ENCODE measurements around the gene LYPD1. TPM values are rescaled to one million over a fixed set of nuclear protein-coding genes. Genes with fewer than 3 reads are reported as not detected.

The LYPD1 gene
- total RNA-seq, 1 donor from 2014 or later = 17.4 TPM

DNA sequence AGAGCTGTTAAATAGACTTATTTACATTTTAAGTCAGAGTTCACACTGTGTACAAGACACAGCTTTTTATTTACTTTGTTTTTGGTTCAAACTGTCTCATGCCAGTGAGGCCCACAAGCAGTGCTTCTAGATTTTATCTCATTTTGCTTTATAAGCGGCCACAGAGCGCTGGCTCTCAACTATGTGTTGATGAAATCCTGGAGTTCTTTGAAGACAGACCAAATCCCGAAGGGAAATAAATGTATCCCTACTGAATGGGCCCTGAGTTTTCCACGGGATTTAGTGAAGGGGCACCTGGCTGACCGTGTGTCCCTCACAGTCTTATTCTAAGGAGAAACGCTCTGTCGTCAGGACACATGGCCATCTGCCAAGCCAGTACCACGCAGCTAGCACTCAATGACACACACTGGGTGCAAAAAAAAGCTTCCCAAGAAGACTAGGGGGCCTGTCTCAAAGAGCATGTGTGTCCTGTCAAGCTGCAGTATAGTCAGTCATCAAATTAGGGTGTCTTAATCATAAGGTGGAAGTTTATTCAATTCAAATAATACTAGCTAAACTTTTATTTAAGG, 23.4 kb downstream of the LYPD1 start:
- H3K4me3 Mint-ChIP-seq = no peak overlapping the region
- TF ChIP-seq, protein P1, sequence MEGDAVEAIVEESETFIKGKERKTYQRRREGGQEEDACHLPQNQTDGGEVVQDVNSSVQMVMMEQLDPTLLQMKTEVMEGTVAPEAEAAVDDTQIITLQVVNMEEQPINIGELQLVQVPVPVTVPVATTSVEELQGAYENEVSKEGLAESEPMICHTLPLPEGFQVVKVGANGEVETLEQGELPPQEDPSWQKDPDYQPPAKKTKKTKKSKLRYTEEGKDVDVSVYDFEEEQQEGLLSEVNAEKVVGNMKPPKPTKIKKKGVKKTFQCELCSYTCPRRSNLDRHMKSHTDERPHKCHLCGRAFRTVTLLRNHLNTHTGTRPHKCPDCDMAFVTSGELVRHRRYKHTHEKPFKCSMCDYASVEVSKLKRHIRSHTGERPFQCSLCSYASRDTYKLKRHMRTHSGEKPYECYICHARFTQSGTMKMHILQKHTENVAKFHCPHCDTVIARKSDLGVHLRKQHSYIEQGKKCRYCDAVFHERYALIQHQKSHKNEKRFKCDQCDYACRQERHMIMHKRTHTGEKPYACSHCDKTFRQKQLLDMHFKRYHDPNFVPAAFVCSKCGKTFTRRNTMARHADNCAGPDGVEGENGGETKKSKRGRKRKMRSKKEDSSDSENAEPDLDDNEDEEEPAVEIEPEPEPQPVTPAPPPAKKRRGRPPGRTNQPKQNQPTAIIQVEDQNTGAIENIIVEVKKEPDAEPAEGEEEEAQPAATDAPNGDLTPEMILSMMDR (conservative IDR thresholded peaks at IDR 0.05) = no peak
- H3K27ac Mint-ChIP-seq (ENCODE audit: unreplicated experiment) = no peak overlapping the region
- no peaks in the 10 kb centered on the region for H3K27me3 Mint-ChIP-seq (ENCODE audit: low read depth)
- no peaks in the 10 kb centered on the region for H3K36me3 Mint-ChIP-seq (ENCODE audit: low read depth)
- peaks cover 34% of the 10 kb centered on the region for H3K4me1 Mint-ChIP-seq
- DNase-seq (ENCODE audit: low read depth, low spot score) = no peak
- H3K9me3 Mint-ChIP-seq = no peaks in the 10 kb centered on the region

DNA sequence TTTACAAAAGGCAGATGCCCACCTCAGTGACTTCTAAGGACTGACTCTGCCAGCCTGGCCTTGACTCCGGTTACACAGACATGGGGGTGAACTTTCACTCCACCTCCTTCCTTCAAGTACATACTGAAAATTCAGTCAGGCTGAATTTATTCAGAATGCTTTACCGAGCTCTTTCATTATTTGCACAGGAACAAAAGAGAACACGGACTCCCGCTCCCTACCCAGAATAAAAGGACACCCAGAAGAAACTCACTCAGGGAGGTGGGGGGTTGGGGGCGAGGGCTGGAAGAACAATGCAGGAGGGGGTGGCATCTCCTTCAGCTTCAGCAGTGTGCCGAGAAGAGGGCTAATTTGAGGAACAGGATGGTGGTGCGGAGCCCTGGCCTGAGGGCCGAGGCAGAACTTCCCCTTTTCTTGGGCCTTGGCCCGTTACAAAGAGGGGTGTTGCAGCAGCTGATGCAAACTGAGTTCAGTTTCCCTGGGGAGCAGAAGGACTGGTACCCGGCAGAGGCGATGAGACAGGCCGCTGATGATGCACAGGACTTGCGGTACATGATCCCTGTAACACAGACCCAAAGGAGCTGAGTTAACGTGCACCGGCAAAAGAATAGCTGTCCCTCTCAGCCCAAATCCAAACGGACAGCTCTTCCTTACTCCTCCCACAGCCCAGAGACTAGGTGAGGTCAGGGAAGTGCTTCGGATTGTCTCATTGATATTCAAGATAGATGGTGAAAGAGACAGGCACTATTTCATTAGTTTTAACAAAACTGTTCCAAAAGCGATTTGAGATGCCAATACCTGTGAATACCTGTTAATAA, 24.1 kb downstream of the LYPD1 start:
- Mint-ChIP-seq H3K36me3 (ENCODE audit: low read depth) (no peaks in the 10 kb centered on the region), H3K27me3 (ENCODE audit: low read depth) (no peaks in the 10 kb centered on the region), H3K4me1 (peaks cover 27% of the 10 kb centered on the region), H3K4me3 (no peak overlapping the region), H3K9me3 (no peaks in the 10 kb centered on the region), H3K27ac (ENCODE audit: unreplicated experiment) (peak overlapping the region; percentile 72)
- no peak for DNase-seq (ENCODE audit: low read depth, low spot score)
- TF ChIP-seq, protein P1 (conservative IDR thresholded peaks at IDR 0.05) = no peak

DNA sequence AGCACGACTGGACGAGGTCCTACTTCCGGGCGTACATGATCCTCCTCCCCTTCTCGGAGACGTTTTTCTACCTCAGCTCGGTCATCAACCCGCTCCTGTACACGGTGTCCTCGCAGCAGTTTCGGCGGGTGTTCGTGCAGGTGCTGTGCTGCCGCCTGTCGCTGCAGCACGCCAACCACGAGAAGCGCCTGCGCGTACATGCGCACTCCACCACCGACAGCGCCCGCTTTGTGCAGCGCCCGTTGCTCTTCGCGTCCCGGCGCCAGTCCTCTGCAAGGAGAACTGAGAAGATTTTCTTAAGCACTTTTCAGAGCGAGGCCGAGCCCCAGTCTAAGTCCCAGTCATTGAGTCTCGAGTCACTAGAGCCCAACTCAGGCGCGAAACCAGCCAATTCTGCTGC, 24.8 kb downstream of the LYPD1 start:
- Mint-ChIP-seq H3K4me3 (no peak overlapping the region), H3K27ac (ENCODE audit: unreplicated experiment) (no peak overlapping the region), H3K36me3 (ENCODE audit: low read depth) (no peaks in the 10 kb centered on the region), H3K9me3 (no peaks in the 10 kb centered on the region), H3K27me3 (ENCODE audit: low read depth) (no peaks in the 10 kb centered on the region), H3K4me1 (peaks cover 25% of the 10 kb centered on the region)
- TF ChIP-seq, protein P1 (conservative IDR thresholded peaks at IDR 0.05) = no peak
- DNase-seq (ENCODE audit: low read depth, low spot score) = no peak

DNA sequence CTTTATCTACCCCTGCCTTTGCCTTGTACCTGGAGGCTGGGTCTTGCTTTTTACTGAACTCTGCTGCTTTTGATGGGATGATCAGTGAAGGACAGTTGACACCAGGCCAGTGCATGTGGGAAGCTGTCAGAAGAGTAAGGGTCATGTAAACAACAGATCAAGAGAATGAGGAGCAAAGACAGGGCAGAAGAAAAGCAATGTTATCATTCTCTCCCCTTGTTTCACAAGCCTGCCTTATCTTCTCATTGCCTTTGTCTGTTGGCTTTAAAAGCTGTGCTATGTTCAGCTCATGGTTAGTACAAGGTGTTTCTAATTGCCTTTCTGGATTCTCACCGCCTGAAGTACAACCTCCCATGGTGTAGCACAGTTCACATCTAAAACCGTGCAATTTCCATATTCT, 27.6 kb downstream of the LYPD1 start:
- H3K36me3 Mint-ChIP-seq (ENCODE audit: low read depth) = no peaks in the 10 kb centered on the region
- peaks cover 35% of the 10 kb centered on the region for H3K4me1 Mint-ChIP-seq
- no peak overlapping the region for H3K4me3 Mint-ChIP-seq
- no peaks in the 10 kb centered on the region for H3K9me3 Mint-ChIP-seq
- TF ChIP-seq, protein P1 (conservative IDR thresholded peaks at IDR 0.05) = no peak
- DNase-seq (ENCODE audit: low read depth, low spot score) = no peak
- H3K27me3 Mint-ChIP-seq (ENCODE audit: low read depth) = no peaks in the 10 kb centered on the region
- H3K27ac Mint-ChIP-seq (ENCODE audit: unreplicated experiment) = no peak overlapping the region

DNA sequence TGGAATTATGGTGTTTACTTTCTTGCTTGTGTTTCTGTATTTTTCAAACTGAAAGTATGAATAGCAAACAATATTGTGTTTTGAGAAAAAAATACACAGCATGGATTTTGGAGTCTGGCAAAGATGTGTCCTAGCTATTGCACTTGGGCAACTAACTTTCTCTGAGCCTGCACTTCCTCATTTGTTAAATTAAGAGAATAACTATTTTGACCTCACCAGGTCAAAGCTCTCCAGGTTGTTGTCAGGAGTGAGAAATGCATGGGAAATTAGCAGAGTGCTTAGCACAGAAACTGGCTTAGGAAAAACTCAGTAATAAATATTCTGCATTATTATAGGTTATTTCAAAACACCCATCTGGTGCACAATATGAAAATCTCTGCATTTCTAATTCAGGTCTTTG, 28.2 kb downstream of the LYPD1 start:
- TF ChIP-seq, protein P1 (conservative IDR thresholded peaks at IDR 0.05) = no peak
- DNase-seq (ENCODE audit: low read depth, low spot score) = no peak
- H3K36me3 Mint-ChIP-seq (ENCODE audit: low read depth) = no peaks in the 10 kb centered on the region
- H3K27me3 Mint-ChIP-seq (ENCODE audit: low read depth) = no peaks in the 10 kb centered on the region
- H3K4me3 Mint-ChIP-seq = no peak overlapping the region
- H3K27ac Mint-ChIP-seq (ENCODE audit: unreplicated experiment) = no peak overlapping the region
- H3K4me1 Mint-ChIP-seq = peaks cover 35% of the 10 kb centered on the region
- H3K9me3 Mint-ChIP-seq = no peaks in the 10 kb centered on the region
